PC-3 (cell line): Measurements from ENCODE around the gene PEX6. TPM values are rescaled to one million over a fixed set of nuclear protein-coding genes. Genes with fewer than 3 reads are reported as not detected.

Experiments
- ATAC-seq: fragments of 200-7000 bp; cut with Tn5 transposase; 2 replicates; pipeline ENCODE4 v1.9.1; 2020; ENCODE audit warnings: mild to moderate bottlenecking, moderate library complexity
- BruUV-seq: library from RNA; stranded (reverse); fragments of 400-500 nt; replicated peaks from 2 replicates; lab custom pipeline; 2021; lab: Mats Ljungman, UMichigan
- CTCF ChIA-PET: fragments of 300-600 bp; sonication (Branson Sonifier 250); formaldehyde crosslinking; loops from one replicate; lab custom pipeline; 2022; ENCODE audit warnings: antibody characterized with exemption; lab: Charles Lee
- POLR2A ChIA-PET: fragments of 300-600 bp; sonication (Branson Sonifier 250); formaldehyde crosslinking; loops from one replicate; lab custom pipeline; 2022; ENCODE audit warnings: antibody characterized with exemption; ENCODE audit not compliant: unreplicated experiment; lab: Charles Lee
- DNase-seq: peaks from one replicate; pipeline ENCODE4 v3.0.0-alpha.2; 2015
- H2AFZ ChIP-seq: fragments of 300-600 bp; sonication (generic); 2 replicates; pipeline ENCODE4 v1.6.0; 2016; ENCODE audit warnings: antibody characterized with exemption, low read length
- H3F3A ChIP-seq: fragments of 300-600 bp; sonication (generic); one replicate; pipeline ENCODE4 v1.6.0; 2017; ENCODE audit warnings: antibody characterized with exemption, low read length, control low read depth, mild to moderate bottlenecking; ENCODE audit not compliant: unreplicated experiment
- H3K27ac ChIP-seq: fragments of 300-600 bp; sonication (generic); 2 replicates; pipeline ENCODE4 v1.5.1; 2016; ENCODE audit warnings: mild to moderate bottlenecking, low read length
- H3K27me3 ChIP-seq: fragments of 300-600 bp; sonication (generic); 2 replicates; pipeline ENCODE4 v1.6.1; 2016; ENCODE audit warnings: low read length, mixed read lengths
- H3K36me3 ChIP-seq: fragments of 300-600 bp; sonication (generic); 2 replicates; pipeline ENCODE4 v1.6.1; 2016; ENCODE audit warnings: low read depth, mixed run types, low read length, mixed read lengths
- H3K4me1 ChIP-seq: fragments of 300-600 bp; sonication (generic); 2 replicates; pipeline ENCODE4 v1.5.1; 2016; ENCODE audit warnings: low read length; ENCODE audit not compliant: insufficient read depth
- H3K4me2 ChIP-seq: fragments of 300-600 bp; sonication (generic); 2 replicates; pipeline ENCODE4 v1.6.0; 2016; ENCODE audit warnings: low read length
- H3K4me3 ChIP-seq: fragments of 300-600 bp; sonication (generic); 2 replicates; pipeline ENCODE4 v1.5.1; 2016; ENCODE audit warnings: mild to moderate bottlenecking, low read length, mixed read lengths
- H3K79me2 ChIP-seq: fragments of 300-600 bp; sonication (generic); 2 replicates; pipeline ENCODE4 v1.6.1; 2017; ENCODE audit warnings: low read length, mixed read lengths
- H3K9ac ChIP-seq: fragments of 300-600 bp; sonication (generic); 2 replicates; pipeline ENCODE4 v1.6.0; 2016; ENCODE audit warnings: mild to moderate bottlenecking, low read length
- H3K9me2 ChIP-seq: fragments of 300-600 bp; sonication (generic); replicated peaks from 2 replicates; pipeline ENCODE4 v1.6.1; 2016; ENCODE audit warnings: mixed run types, low read length, mixed read lengths
- H3K9me3 ChIP-seq: fragments of 300-600 bp; sonication (generic); 2 replicates; pipeline ENCODE4 v1.6.1; 2016; ENCODE audit warnings: low read length, mixed read lengths
- H4K20me1 ChIP-seq: fragments of 300-600 bp; sonication (generic); 2 replicates; pipeline ENCODE4 v1.6.1; 2016; ENCODE audit warnings: low read length, mixed read lengths
- EZH2 ChIP-seq: fragments of 300-600 bp; sonication (generic); IDR thresholded peaks from one replicate; pipeline ENCODE4 v1.6.1; 2017; ENCODE audit warnings: antibody characterized with exemption, mild to moderate bottlenecking, low read length; ENCODE audit not compliant: unreplicated experiment
- EZH2phosphoT487 ChIP-seq: fragments of 300-600 bp; sonication (generic); IDR thresholded peaks from 2 replicates; pipeline ENCODE4 v1.6.1; 2018; ENCODE audit warnings: mild to moderate bottlenecking, antibody characterized with exemption, low read length, borderline replicate concordance
- intact Hi-C: fragments of 100-400 bp; cut with micrococcal nuclease; formaldehyde crosslinking; loops from 2 replicates; pipeline ENCODE4 v1.9.0; 2023
- total RNA-seq: library from RNA; depleted of rRNA; stranded (reverse); fragments of >200 nt; gene quantifications from 2 replicates; pipeline ENCODE4 v1.2.3, GENCODE V29; 2014
- TF ChIP-seq, protein P1 (sequence below): fragments of 300-600 bp; sonication (generic); conservative IDR thresholded peaks from 2 replicates; pipeline ENCODE4 v1.5.1; 2017; ENCODE audit warnings: antibody characterized with exemption, low read depth, mild to moderate bottlenecking, low read length

The PEX6 gene
- total RNA-seq, 1 experiment from 2014 or later: 35.9 TPM

DNA sequence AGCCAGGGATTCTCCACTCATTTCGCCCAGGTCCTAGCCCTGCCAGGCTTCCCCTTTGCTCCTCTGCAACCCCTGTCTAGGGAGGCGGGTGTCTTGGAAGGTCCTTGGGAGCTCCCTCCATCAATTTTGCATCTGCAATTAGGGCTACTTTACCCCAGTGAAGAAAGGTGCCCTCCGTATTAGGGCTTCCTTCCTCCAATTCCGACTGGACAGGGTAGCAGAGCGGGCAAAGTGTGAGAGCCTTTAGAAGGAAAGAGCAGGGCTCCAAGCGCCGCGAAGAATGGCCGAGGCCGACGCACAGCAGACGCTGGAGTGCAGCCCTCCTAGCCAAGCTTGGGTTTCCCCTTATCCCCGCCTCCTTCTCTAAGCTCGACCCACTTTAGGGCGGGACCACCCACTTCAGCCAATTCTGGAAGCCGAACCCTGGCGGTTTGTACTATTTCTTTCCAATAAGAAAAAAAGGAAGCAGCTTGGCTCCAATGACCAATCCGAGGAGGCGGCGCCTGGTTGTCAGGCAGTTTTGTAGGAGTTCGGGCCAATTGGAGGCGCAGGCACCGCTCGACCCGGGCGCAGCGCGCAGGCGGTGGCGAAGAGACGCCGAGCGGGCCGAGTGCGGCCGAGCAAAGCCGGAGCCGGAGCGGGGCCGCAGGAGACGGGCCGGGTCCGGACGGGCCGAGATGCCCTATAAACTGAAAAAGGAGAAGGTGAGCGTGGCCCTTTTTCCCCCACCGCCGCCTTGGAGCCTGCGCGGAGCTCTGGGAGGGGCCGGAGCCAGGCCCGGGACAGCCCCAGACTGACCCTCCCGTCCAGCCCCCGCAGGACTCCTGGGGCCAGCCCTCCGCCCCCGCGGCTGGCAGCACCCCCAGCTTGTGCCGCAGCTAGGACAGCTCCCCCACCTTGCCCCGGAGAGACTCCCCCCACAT is 5.3 kb upstream of the PEX6 start, which contains the start of gene PPP2R5D:
TSS of gene PPP2R5D (plus strand) at position 570 of the 923 bp plus-strand sequence. CDS start at position 678, 108 bp downstream.
- Histone ChIP-seq H3K27me3 (no peaks in the 10 kb centered on the region), H4K20me1 (no peaks in the 10 kb centered on the region), H3K4me3 (peak within 1 kb of the TSS; percentile 82), H3K79me2 (peaks cover 37% of the 10 kb centered on the region), H3K4me2 (peak within 1 kb of the TSS; percentile 98), H3K4me1 (peaks cover 32% of the 10 kb centered on the region), H3K9me2 (no peaks in the 10 kb centered on the region), H3K9ac (peak within 1 kb of the TSS; percentile 82), H3K36me3 (no peaks in the 10 kb centered on the region), H3K9me3 (no peaks in the 10 kb centered on the region), H3F3A (no peaks in the 10 kb centered on the region), H2AFZ (peak within 1 kb of the TSS; percentile 88), H3K27ac (peak within 1 kb of the TSS; percentile 12; the same call in 1 of the 2 replicates)
- POLR2A ChIA-PET: interaction anchor here (0.6 to 1.1 kb wide), 9 partner anchors 12 to 359 kb away, joined by 3 to 9 read pairs (median 3); partner anchors contain the start of gene CNPY3
- CTCF ChIA-PET: interaction anchor here (0.6 to 0.9 kb wide), 2 partner anchors 12 to 1664 kb away, joined by 3 to 5 read pairs; no protein-coding TSS in a partner anchor
- TF ChIP-seq EZH2: no peak
- TF ChIP-seq, protein P1, sequence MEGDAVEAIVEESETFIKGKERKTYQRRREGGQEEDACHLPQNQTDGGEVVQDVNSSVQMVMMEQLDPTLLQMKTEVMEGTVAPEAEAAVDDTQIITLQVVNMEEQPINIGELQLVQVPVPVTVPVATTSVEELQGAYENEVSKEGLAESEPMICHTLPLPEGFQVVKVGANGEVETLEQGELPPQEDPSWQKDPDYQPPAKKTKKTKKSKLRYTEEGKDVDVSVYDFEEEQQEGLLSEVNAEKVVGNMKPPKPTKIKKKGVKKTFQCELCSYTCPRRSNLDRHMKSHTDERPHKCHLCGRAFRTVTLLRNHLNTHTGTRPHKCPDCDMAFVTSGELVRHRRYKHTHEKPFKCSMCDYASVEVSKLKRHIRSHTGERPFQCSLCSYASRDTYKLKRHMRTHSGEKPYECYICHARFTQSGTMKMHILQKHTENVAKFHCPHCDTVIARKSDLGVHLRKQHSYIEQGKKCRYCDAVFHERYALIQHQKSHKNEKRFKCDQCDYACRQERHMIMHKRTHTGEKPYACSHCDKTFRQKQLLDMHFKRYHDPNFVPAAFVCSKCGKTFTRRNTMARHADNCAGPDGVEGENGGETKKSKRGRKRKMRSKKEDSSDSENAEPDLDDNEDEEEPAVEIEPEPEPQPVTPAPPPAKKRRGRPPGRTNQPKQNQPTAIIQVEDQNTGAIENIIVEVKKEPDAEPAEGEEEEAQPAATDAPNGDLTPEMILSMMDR: no peak
- no peak for TF ChIP-seq EZH2phosphoT487
- ATAC-seq (peak; percentile 91), DNase-seq (peak; percentile 99)
- BruUV-seq: no TSS peak
- intact Hi-C loops: loop anchor here (2.0 to 5.0 kb wide), 2 partner anchors 31 to 82 kb away; partner anchors contain the start of gene KLHDC3

DNA sequence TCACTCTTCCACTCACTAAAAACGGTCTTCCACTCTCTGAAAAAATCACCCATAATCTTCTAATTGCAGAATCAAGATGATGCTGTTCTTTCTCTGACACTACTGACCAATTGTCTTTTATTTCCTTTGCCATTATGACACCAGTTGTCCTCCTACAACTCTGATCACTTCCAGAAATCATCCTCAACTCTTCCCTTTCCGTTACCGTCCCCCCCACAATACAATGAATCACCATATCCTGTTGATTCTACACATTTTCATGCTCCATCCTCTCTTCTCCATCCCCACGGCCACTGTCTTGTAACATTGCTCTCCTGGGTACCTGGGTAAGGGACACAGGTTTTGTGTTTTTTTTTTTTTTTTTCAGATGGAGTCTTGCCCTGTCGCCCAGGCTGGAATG is 2.9 kb upstream of the PEX6 start:
- DNase-seq (no peak), ATAC-seq (no peak)
- no peak overlapping the region for H3K4me3 ChIP-seq
- ChIA-PET POLR2A (no interaction called here), CTCF (no interaction called here)
- H3K4me2 ChIP-seq: no peak overlapping the region
- H3K79me2 ChIP-seq: peaks cover 49% of the 10 kb centered on the region
- H3K27me3 ChIP-seq: no peaks in the 10 kb centered on the region
- H3K4me1 ChIP-seq: peaks cover 36% of the 10 kb centered on the region
- H3K9me3 ChIP-seq: no peaks in the 10 kb centered on the region
- no peak overlapping the region for H3K27ac ChIP-seq
- TF ChIP-seq EZH2 (no peak), EZH2phosphoT487 (no peak)
- TF ChIP-seq, protein P1: no peak
- intact Hi-C loops: loop anchor here (5.0 kb wide), 1 partner anchor 80 kb away; no protein-coding TSS in a partner anchor
- BruUV-seq: no TSS peak
- no peaks in the 10 kb centered on the region for H3K36me3 ChIP-seq
- H3K9me2 ChIP-seq: no peaks in the 10 kb centered on the region
- no peak overlapping the region for H3K9ac ChIP-seq
- H2AFZ ChIP-seq: no peak overlapping the region
- H3F3A ChIP-seq: no peaks in the 10 kb centered on the region
- H4K20me1 ChIP-seq: no peaks in the 10 kb centered on the region
